Fibroblast of skin of left quadriceps (primary cell): ENCODE measurements around the gene DNAJC6.
"Not testable (repeated sequence)": the region's sequence is repeated elsewhere in the genome, so short reads cannot be mapped to it uniquely, and the experiment has no call there.

Source experiments
- DNase-seq, 2 experiments: peaks; one replicate each; pipeline ENCODE4 v3.0.0-alpha.2; 2013; ENCODE audit warnings: low read depth in 2 of 2

The DNAJC6 gene

DNA sequence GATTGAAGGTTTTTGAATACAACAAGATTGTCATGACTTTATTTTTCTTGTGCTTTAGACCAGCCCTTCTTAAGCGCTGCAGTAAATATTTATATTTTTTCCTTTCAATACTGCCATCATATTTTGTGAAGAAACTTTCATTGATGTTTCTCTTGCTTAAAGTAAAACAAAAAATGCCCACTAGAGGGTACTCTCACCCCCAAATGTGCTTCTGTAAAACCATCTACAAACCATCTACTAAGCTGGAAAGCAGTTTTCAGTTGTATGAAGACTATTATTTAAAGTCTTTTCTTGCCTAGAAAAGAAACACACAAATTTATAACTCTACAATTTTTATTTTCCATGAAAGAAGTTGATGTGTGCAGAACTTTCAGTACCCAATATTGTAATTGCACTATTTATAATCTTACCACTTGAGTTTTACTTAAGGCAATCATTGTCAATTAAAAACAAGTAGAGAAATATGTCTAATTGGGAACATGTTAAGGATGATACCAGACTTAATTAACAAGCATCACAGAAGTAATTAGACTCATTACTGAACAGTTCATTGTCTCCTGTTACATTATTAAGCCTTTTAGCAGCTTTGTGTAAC, 121.9 kb downstream of the DNAJC6 start:
- DNase-seq = peak in 1 of 2 experiments; percentile 26

DNA sequence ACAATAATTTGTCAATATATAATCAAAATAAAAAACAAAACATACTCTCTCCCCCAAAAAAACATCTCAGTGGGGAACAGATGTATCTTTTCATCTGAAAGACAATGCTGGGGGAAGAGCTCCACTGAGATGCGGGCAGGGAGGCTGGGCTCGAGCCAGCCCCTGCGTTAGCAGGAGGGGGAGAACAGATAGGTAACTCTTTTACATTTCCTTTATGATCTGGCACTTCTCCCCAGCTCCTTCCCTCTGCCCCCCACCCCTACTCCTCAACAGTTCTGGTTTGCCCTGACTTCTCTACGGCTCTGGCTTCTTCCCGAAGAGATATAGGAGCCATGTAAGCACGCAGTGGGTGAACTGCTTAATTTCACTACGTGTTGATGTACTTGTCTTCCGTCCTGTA, 123.6 kb downstream of the DNAJC6 start:
- no peak for DNase-seq

DNA sequence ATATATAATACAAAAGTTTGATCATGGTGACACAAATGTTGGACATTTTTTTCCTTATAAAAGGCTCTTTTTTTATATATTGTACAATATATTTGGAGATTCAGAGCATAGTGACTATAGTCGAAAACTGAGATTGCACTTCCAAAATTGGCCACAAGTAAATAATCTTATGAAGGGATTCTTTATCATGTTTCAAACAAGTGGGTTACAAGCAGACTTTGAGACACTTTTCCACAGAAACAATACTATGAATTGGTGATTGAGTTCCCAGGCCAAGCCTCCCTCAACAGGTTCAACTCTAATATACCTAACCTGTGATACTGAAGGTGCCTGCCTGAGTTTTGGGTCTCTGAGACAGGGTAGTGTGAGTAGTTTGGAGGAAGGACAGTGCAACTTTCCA, 124.9 kb downstream of the DNAJC6 start:
- DNase-seq = no peak

DNA sequence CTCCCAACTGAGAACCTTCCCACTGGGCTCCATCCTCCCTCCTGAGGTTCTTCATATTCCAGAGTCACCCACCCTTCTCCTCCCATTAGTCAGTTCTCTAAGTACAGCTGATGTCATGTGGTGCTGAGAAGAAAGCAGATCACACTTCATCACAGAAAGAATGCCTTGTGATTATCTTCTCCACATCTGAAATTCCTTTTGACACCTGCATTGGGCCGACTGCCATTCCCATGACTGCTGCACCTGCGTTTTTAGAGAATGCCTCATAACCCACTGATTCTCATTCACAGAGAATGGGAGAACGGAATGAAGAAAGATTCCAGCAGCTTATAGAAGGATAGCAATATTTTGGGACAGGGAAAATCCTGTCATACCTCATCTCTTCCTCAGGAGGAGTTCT, 125.4 kb downstream of the DNAJC6 start:
- DNase-seq = no peak

DNA sequence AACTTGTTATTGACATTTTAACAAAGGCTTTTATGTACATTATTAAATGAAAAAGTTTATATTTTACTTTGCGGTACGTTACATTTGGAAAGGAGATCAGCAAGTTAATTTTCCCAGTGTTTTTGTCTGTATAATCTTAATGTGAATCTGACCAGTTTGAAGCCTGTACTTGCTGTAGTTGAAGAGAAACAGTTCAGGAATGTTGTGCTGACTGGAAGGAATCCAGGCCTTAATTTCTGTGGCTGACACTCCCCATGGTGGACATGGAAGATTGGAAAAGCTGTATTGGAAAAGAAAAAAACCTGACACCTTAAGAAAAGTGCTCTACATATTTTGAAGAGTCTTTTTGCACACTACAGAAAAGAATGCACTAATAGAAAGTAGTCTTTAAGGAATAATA, 126.6 kb downstream of the DNAJC6 start:
- DNase-seq = peak; percentile 63 to 65

DNA sequence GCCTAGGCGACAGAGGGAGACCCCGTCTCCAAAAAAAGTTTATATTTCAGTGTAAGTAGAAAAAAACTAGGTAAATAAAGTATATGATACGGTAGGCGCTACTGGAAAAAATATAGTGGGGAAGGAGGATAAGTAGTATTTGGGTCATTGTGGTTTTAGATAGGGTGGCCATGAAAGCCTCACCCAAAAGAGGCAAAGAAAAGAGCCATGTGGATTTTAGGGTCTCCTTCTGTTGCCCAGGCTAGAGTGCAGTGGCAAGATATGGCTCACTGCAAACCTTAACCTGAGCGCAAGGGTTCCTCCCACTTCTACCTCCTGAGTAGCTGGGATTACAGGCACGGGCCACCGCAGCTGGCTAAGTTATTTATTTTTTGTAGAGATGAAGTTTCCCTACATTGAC, 128.3 kb downstream of the DNAJC6 start:
- DNase-seq = no peak

DNA sequence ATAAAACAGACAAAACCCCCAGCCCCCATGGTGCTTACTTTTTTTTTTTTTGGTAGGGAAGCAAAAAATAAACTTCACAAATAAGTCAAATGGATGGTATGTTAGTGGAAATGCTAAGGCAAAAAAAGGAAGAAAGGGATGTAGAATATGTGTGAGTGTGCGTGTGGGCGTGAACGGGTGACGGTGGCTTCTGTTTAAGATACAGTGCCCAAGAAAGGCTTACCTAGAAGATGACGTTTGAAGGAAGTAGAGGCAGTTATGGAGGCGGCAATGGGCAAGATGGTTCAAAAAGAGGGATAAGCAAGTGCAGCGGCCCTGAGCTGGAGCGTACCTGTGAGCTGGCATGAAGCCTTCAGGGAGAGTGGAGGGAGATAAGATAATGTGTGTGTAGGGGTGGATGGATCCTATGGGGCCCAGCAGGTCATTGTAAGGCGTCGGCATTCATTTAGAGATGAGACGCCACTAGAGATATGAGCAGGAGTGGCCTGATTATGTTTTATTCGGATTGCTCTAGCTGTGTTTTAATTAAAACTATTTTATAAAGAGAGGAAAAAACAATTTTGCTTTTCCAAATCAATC, 131.1 kb downstream of the DNAJC6 start:
- DNase-seq = no peak

DNA sequence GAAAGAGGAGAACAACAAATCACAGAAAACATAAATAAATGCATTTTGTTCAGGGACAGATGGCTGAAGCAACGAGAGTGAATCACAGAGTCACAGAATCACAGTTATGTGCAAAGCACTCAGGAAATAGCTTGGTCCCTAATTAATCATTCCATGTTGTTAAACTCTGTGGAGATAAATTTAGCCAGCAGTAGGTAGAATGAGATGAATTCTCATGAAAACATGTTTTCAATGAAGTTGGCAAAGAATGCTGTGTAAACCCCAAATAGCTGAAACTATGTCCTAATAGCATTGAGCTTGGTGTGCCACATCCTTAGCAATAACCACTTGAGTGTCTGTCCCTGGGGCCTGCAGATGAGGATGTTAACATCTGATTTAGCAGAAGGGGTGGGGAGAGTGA, 131.6 kb downstream of the DNAJC6 start:
- DNase-seq = peak; percentile 62 to 64

DNA sequence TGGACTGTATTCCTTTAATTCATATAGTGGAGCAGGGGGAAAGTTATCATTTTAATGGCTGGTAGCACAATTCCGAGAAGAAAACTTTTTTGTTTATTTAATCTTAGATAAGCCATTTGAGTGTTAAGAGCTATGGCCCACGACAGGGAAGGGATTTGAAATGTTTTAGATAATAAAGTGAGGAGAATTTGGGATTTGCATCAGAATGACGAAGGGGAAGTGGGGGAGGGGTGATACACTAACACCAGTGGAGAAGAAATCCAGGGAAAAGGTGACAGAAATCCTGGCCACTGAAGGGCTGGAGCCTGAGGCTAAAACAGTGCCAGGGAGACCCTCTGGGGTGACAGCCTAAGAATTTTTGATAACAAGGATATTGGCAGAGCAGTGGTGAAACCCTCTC, 132.1 kb downstream of the DNAJC6 start:
- no peak for DNase-seq

DNA sequence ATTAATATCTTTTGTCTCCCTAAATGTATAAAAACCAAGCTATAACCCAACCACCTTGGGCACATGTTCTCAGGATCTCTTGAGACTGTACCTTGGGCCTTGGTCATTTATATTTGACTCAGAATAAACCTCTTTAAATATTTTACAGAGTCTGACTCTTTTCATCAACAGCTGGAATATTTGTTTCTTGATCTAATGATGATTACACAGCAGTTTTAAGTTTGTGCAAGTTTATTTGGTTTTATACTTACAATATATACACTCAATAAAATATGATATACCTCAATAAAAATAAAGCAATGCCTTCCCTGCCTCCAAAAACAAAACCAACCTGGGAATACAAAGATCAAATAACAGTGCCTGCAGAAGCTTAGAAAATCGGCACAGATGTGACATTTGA, 133.1 kb downstream of the DNAJC6 start:
- DNase-seq = no peak

DNA sequence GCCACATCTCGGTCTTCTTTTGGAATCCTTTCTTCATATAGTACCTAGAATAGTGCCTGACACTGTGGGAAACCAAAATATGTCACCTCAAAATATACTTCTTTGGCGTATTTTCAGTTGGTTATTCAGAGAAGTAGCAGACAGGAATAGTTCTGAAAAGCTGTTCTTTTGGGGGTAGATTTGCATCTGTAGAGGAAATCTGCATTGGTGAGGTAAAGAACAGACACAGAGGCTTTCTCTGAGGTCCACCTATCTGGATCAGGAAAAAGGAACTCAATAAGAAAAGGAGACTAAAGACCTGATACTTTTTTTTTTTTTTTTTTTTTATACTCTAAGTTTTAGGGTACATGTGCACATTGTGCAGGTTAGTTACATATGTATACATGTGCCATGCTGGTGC, 134.3 kb downstream of the DNAJC6 start:
- DNase-seq = no peak

DNA sequence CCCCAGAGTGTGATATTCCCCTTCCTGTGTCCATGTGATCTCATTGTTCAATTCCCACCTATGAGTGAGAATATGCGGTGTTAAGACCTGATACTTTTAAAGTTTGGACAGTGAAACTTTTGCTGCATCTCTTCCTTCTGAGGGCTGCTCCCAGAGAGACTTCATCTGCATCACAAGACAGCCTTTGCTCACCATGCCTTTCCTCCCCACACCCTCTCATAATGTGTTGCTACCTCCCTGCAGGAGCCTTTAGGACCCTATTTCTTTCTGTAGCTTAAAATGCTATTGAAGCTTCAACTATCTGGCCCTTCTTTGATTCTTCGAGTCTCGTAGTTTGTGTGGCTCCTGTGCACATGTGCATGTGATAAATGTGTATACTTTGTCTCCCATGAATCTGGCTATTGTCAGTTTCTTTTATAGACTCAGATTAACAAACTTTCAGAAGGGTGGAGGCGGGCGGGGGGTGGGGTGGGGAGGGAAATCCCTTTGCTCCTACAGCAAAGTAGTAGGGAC, 134.8 kb downstream of the DNAJC6 start:
- no peak for DNase-seq

DNA sequence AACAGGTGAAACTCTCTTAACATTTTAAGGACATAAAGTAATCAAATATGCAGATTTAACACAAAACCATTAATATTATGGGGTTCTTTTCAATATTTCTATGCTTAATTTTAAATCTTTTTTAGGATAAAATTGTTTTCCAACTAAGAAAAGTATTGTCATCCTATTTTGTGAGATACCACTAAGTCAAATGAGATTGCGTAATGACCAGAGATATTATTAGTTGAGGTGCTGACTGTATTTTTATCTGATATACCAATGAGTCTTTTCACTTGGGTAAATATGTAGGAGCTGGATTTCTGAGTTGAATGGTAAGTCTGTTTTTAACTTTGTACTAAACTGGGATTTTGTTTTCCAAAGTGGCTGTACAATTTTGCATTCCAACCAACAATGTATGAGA, 136.5 kb downstream of the DNAJC6 start:
- no peak for DNase-seq

DNA sequence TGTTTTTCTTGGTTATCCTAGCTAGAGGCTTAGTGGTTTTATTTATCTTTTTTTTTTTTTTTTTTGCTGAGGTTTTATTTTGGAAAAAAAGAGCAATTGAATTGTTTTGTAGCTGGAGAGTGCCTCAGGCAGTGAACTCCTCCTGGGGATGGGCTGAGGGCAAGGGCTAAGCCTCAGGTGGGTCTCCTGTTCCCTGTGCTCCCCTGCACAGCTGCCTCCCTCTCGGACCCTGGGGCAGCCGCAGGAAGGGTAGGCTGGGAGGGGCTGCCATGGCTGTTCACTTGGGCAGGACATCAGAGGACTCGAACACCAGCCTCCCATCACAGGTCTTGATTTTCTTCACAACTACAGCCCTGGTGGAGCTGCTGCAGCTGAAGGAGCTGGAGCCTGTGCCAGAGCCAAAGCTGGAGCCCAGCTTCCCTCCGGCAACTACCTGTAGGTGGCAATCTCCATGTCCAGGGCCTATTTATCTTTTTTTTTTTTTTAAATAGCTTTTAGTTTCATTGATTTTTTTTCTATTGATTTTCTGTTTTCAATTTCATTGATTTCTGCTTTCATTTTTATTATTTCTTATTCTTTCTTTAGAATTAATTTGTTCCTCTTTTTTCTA, 140.0 kb downstream of the DNAJC6 start:
- DNase-seq = no peak

DNA sequence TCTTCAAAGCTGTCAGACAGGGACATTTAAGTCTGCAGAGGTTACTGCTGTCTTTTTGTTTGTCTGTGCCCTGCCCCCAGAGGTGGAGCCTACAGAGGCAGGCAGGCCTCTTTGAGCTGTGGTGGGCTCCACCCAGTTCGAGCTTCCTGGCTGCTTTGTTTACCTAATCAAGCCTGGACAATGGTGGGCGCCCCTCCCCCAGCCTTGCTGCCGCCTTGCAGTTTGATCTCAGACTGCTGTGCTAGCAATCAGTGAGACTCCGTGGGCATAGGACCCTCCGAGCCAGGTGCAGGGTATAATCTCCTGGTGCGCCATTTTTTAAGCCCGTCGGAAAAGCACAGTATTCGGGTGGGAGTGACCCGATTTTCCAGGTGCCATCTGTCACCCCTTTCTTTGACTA, 146.3 kb downstream of the DNAJC6 start:
- DNase-seq = not testable (repeated sequence)

DNA sequence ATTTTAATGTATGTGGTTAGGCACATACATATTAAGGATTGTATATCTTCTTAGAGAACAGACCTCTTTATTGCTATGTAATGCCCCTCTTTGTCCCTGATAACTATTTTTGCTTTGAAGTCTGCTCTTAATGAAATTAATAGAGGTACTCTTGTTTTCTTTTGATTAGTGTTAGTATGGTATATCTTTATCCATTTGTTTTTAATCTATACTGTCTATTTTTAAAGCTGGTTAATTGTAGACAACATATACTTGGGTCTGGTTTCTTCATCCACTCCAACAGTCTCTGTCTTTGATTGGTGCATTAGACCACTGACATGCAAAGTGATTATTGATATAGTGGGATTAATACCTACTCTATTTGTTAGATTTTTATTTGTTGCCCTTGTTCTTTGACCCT, 147.1 kb downstream of the DNAJC6 start:
- DNase-seq = no peak

DNA sequence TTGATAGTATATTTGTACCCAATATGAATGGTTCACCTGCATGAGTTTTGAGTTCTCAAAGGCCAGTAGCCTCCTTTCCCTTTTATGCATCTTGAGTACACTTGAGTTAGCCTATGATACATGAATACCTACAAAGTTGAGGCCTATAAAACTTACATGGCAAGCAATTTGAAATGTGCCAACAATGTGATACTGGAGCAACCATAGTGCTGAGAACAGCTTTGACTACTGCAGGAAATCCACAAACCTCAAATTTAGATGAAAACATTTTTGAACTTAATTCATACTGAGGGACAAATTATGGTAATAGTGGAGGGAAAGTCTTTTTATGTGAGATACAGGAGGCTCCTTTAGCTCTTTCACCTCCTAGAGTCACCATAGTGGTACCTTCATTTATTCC, 148.5 kb downstream of the DNAJC6 start:
- no peak for DNase-seq

DNA sequence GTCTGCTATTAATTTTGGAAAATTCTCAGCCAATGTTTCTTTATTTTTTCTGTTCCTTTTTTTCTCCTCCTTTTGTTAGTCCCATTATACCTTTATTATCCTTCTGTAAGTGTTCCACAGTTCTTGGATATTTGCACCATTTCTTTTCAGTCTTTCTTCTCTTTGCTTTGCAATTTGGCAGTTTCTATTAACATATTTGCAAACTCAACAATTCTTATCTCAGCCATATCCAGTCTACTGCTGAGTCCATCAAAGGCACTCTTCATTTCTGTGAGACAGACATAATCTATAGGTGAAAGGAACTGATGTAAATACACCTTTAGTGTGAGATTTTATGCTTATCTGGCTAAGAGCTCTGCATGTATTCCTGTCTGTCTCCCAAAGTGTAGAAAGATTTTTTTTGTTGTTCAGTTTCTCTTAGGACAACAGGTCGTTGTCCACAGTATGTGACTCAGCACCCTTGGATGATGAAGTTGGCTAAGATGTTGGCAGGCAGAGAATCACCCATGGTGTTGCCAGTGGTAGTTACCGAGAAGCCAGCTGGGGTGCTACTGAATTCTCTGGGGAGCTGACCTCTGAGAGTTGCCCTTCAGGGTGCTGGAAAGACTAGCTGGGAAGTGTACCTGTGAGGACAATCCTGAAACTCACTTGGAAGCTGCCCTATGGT, 149.5 kb downstream of the DNAJC6 start:
- no peak for DNase-seq

DNA sequence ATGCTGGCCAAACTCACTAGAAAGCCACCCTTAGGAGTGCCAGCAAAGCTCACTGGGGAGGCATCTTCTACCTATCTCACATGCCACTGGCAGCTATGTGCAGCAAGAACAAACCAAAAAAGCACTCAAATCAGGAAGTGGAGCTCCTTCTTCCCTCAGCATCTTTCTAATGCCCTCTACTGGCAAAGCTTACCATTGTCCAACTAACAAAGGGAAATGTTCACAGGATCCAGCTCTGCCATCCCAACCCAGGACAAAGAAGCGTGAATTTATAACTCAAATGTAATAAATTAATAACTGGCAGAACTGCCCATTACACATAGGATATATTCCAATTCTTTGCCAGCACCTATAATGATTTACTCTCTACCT, 150.0 kb downstream of the DNAJC6 start:
- DNase-seq = no peak
